PFSK-1 (cell line): ENCODE results near the gene FLCN.

Source experiments
- FOXP2 ChIP-seq: optimal IDR thresholded peaks from 2 replicates; pipeline ENCODE3; 2011; ENCODE audit warnings: borderline replicate concordance, control low read depth, inconsistent platforms; ENCODE audit not compliant: insufficient read depth; ENCODE audit errors: extremely low read length, extremely low read depth
- POLR2AphosphoS5 ChIP-seq: IDR thresholded peaks from 2 replicates; pipeline ENCODE4 v1.6.1; 2012; ENCODE audit warnings: low read depth, mild to moderate bottlenecking, control low read depth, low read length, moderate library complexity
- SIN3A ChIP-seq: IDR thresholded peaks from 2 replicates; pipeline ENCODE4 v1.6.1; 2012; ENCODE audit warnings: mild to moderate bottlenecking, low read length, moderate library complexity, borderline replicate concordance; ENCODE audit not compliant: insufficient read depth
- TAF1 ChIP-seq: IDR thresholded peaks from 2 replicates; pipeline ENCODE4 v1.6.1; 2012; ENCODE audit warnings: low read length, control low read depth, borderline replicate concordance; ENCODE audit not compliant: insufficient read depth
- TF ChIP-seq, protein P1 (sequence below), 2 experiments: IDR thresholded peaks; 2 replicates each; pipeline versions ENCODE4 v1.6.1 to v1.8.0; 2011 to 2012; ENCODE audit warnings: low read depth in 2 of 2, low read length in 2 of 2, control low read depth in 1 of 2, inconsistent platforms in 1 of 2, mild to moderate bottlenecking in 1 of 2, moderate library complexity in 1 of 2; ENCODE audit not compliant: insufficient read depth in 1 of 2

Gene FLCN

DNA sequence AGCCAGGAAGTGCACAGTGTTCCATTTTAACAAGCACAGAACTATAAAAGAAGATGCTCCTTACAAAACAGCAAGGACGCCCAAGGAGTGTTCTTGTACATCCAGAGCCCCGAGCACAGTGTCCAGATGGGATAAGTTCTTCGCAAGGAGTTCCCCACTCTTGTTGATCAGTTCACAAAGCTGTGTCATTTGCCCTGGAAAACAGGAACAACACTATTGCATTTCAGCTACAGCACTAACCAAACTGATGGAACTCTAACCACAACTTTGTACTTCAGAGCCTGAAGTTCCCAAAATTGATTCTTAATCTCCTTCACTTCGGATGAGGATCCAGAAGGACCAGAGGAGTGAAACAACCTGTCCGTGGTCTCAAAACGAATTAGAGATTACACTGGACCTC lies 39.0 kb upstream of the FLCN start:
- TF ChIP-seq, protein P1, sequence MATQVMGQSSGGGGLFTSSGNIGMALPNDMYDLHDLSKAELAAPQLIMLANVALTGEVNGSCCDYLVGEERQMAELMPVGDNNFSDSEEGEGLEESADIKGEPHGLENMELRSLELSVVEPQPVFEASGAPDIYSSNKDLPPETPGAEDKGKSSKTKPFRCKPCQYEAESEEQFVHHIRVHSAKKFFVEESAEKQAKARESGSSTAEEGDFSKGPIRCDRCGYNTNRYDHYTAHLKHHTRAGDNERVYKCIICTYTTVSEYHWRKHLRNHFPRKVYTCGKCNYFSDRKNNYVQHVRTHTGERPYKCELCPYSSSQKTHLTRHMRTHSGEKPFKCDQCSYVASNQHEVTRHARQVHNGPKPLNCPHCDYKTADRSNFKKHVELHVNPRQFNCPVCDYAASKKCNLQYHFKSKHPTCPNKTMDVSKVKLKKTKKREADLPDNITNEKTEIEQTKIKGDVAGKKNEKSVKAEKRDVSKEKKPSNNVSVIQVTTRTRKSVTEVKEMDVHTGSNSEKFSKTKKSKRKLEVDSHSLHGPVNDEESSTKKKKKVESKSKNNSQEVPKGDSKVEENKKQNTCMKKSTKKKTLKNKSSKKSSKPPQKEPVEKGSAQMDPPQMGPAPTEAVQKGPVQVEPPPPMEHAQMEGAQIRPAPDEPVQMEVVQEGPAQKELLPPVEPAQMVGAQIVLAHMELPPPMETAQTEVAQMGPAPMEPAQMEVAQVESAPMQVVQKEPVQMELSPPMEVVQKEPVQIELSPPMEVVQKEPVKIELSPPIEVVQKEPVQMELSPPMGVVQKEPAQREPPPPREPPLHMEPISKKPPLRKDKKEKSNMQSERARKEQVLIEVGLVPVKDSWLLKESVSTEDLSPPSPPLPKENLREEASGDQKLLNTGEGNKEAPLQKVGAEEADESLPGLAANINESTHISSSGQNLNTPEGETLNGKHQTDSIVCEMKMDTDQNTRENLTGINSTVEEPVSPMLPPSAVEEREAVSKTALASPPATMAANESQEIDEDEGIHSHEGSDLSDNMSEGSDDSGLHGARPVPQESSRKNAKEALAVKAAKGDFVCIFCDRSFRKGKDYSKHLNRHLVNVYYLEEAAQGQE (IDR thresholded peaks at IDR 0.05; ENCODE audit: insufficient read depth in 1 of 2, low read depth in 2 of 2, low read length in 2 of 2): no peak
- no peak for TF ChIP-seq TAF1

DNA sequence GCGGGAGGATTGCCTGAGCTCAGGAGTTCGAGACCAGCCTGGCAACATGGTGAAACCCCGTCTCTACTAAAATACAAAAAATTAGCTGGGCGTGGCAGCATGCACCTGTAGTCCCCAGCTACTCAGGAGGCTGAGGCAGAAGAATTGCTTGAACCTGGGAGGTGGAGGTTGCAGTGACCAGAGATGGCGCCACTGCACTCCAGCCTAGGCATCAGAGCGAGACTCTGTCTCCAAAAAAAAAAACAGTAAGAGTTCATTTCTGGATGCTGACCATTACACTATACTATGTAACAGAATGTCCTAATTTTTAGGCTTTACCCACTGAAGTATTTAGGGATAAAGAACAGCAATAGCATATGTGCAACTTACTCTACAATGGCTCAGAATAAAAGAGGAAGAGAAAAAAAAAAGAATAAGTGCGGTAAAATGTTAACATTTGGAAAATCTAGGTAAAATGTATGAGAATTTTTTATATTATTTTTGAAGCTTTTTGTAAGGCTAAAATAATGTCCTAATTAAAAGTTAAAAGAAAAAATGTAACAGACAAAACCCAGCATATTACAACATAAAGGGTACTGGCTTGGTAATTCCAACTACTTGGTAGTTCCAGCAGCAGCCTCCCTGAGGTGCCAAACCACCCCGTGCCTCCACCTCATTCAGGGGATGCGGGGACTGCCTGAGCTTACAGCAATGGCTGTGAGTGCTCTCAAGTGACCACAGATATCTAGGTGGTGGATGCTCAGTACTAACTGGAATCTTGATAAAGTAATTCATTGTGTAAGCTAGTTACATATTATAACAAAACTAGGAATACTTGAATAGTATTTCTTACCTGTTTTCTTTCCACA lies 33.2 kb upstream of the FLCN start:
- TF ChIP-seq SIN3A (no peak), POLR2AphosphoS5 (no peak), TAF1 (no peak), FOXP2 (no peak)
- TF ChIP-seq, protein P1 (IDR thresholded peaks at IDR 0.05; ENCODE audit: insufficient read depth in 1 of 2, low read depth in 2 of 2, low read length in 2 of 2): no peak

DNA sequence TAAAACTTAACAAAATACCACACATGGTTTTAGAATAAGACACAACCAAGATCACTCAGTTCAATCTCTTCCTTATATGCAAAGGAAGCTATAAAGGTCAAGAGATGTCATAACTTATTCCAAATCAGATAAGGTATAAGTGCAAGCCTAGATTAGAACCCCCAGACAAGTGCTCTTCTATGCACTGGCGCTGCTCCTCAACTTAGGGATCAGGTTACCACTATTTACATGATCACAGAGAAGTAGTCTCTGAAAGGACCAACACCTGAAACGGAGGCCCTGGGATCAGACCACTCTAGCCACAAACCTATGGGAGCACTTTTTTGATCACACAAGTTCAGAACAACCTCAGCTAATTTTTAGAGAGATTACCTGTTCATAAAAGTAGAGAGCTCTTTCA lies 27.5 kb upstream of the FLCN start:
- TF ChIP-seq, protein P1 (IDR thresholded peaks at IDR 0.05; ENCODE audit: insufficient read depth in 1 of 2, low read depth in 2 of 2, low read length in 2 of 2): no peak
- TF ChIP-seq TAF1: no peak
- no peak for TF ChIP-seq POLR2AphosphoS5
- no peak for TF ChIP-seq FOXP2
- no peak for TF ChIP-seq SIN3A

DNA sequence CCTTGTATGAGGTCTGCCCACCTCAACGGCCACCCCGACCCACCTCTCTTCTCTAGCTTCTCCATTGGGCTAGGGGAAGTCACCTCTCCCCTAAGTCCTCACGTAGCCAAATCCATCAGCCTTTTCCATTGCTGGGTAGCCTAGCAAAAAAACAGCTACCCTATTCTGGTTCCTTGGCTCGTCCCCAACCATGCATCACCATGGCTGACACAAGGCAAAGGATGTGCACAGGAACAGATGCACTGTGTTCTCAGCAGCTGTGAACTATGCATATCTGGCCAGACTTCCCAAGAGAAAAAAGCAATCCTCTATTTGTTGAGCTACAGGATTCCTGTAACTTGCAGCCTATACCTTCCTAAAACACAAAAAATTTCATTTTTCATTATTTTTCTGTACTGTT lies 22.0 kb upstream of the FLCN start:
- TF ChIP-seq, protein P1 (IDR thresholded peaks at IDR 0.05; ENCODE audit: insufficient read depth in 1 of 2, low read depth in 2 of 2, low read length in 2 of 2): no peak
- TF ChIP-seq FOXP2: no peak
- no peak for TF ChIP-seq POLR2AphosphoS5
- no peak for TF ChIP-seq SIN3A
- no peak for TF ChIP-seq TAF1
